Adrenal gland (tissue), 12 donors: Measurements from ENCODE around the gene HMSD. TPM values are rescaled to one million over a fixed set of nuclear protein-coding genes. Genes with fewer than 3 reads are reported as not detected.

ENCODE experiments used
- DNase-seq, 7 donors: peaks; one replicate each; pipeline ENCODE4 v3.0.0-alpha.2; 2019 to 2020
- H3K27ac ChIP-seq, 5 donors: fragments of 200-600 bp; sonication (generic) in 4 of 5; 1 replicate in 3 of 5; 2 replicates in 2 of 5; pipeline versions ENCODE4 v1.5.1 to v1.8.0; 2016 to 2020; ENCODE audit warnings: mild to moderate bottlenecking in 1 of 5
- H3K27me3 ChIP-seq: fragments of 200-600 bp; 2 replicates; pipeline ENCODE4 v1.8.0; 2021
- H3K36me3 ChIP-seq, 2 donors: fragments of 200-600 bp; replicated peaks in 1 of 2; 1 replicate in 1 of 2; 2 replicates in 1 of 2; pipeline versions ENCODE4 v1.5.1 to v1.8.0; 2018 to 2022
- H3K4me1 ChIP-seq, 2 donors: fragments of 200-600 bp; replicated peaks in 1 of 2; 1 replicate in 1 of 2; 2 replicates in 1 of 2; pipeline versions ENCODE4 v1.5.1 to v1.8.0; 2018 to 2021
- H3K4me3 ChIP-seq, 4 donors: fragments of 200-600 bp; sonication (generic) in 3 of 4; one replicate each; pipeline ENCODE4 v1.5.1; 2016 to 2018
- H3K9me3 ChIP-seq, 3 donors: fragments of 200-600 bp; sonication (generic) in 1 of 3; replicated peaks in 1 of 3; 1 replicate in 2 of 3; 2 replicates in 1 of 3; pipeline versions ENCODE4 v1.5.1 to v1.8.0; 2016 to 2021
- CTCF ChIP-seq, 6 experiments: fragments of 450-650 bp in 4 of 6; fragments of 200-600 bp in 2 of 6; sonication (generic) in 1 of 6; IDR thresholded peaks; 1 replicate in 5 of 6; 2 replicates in 1 of 6; pipeline versions ENCODE4 v1.5.1 to v1.8.0; 2016 to 2021; ENCODE audit warnings: antibody characterized with exemption in 6 of 6, mild to moderate bottlenecking in 2 of 6, moderate library complexity in 1 of 6
- POLR2A ChIP-seq, 2 donors: fragments of 450-650 bp; IDR thresholded peaks; one replicate each; pipeline ENCODE4 v1.6.1; 2017; ENCODE audit warnings: antibody characterized with exemption in 2 of 2, mild to moderate bottlenecking in 2 of 2, moderate library complexity in 1 of 2
- WGBS, 4 donors: extraction: QIAGEN DNeasy Blood & Tissue Kit in 2 of 4; methylation state at CpG; one replicate each; pipeline versions ENCODE4 v1.1.5 to v1.1.7; 2013 to 2017; 5-methylcytosine and 5-hydroxymethylcytosine counted together
- intact Hi-C, 2 donors: fragments of 100-400 bp; cut with DNase I; formaldehyde crosslinking; loops; one replicate each; pipeline versions ENCODE4 v1.14.1 to v1.15.0; 2022 to 2023
- polyA plus RNA-seq, 3 donors: library from polyadenylated mRNA; stranded (reverse); fragments of 200-250 nt in 2 of 3; fragments of 350-450 nt in 1 of 3; fragmentation: Illumina TruSeq in 1 of 3; extraction: RNeasy Lipid Tissue Mini Kit (QIAGEN cat#74804) in 1 of 3; gene quantifications; one replicate each; pipeline ENCODE4 v1.2.3, GENCODE V29; 2013 to 2014
- total RNA-seq, 9 donors: library from RNA; depleted of rRNA in 4 of 9; stranded (reverse); fragments of >200 nt in 4 of 9; fragments of 120-200 nt in 1 of 9; fragmentation: NEBNext Ultra II Directional in 1 of 9; extraction: Animal tissue kit (Norgen Biotek cat#: 25700) in 1 of 9; gene quantifications; one replicate each; pipeline versions ENCODE4 v1.1.0 to v1.2.4, GENCODE V29; 2013 to 2023
- donor health status: healthy with polysubstance abuse.
- donor health status: Bipolar disorder and iron deficiency.
- donor health status: DM: yes; HTN: yes; CAD: no.
- donor health status: DM: no; HTN: no; CAD: no.
- donor health status: DM: no; HTN: no; CAD: no.
- donor health status: DM: yes; HTN: yes; CAD: no.

Gene HMSD
- total and polyA plus RNA-seq, 12 donors, result 0.13 to 0.57 (median 0.16) TPM; not detected in 9

- intact Hi-C loops, result no loop called here
- Histone ChIP-seq H3K4me3 (no peak overlapping the region), H3K27ac (no peak overlapping the region), H3K36me3 (peaks cover 0 to 3% of the 10 kb centered on the region in 2 donors), H3K4me1 (no peaks in the 10 kb centered on the region), H3K27me3 (no peaks in the 10 kb centered on the region), H3K9me3 (no peaks in the 10 kb centered on the region)
- no peak for TF ChIP-seq CTCF (IDR thresholded peaks at IDR 0.05)
- no peak for TF ChIP-seq POLR2A (IDR thresholded peaks at IDR 0.05)
- WGBS, 4 donors, result 88 to 92% (median 90%) methylated on average over 7 of the region's 7 CpGs
- no peak for DNase-seq
Measured at GRCh38 chr18:63992751-63993150, 43.6 kb downstream of the HMSD start.

GRCh38 chr18:63994783-63995399, 45.8 kb downstream of the HMSD start:
- TF ChIP-seq POLR2A (IDR thresholded peaks at IDR 0.05) (no peak), CTCF (IDR thresholded peaks at IDR 0.05) (peak; percentile 65 to 88 (median 76))
- no peaks in the 10 kb centered on the region for H3K36me3 ChIP-seq
- 2 to 20% (median 17%) methylated on average over 5 to 6 of the region's 6 CpGs for WGBS, 4 donors
- intact Hi-C loops, result no loop called here
- peak in 6 of 7 donors; percentile 33 to 81 (median 59) for DNase-seq
- no peak overlapping the region for H3K4me3 ChIP-seq
- H3K27me3 ChIP-seq, result no peaks in the 10 kb centered on the region
- no peaks in the 10 kb centered on the region for H3K9me3 ChIP-seq
- no peak overlapping the region for H3K27ac ChIP-seq
- H3K4me1 ChIP-seq, result no peaks in the 10 kb centered on the region

- H3K27ac ChIP-seq, result no peak overlapping the region
- no peaks in the 10 kb centered on the region for H3K36me3 ChIP-seq
- no peaks in the 10 kb centered on the region for H3K4me1 ChIP-seq
- no peak for TF ChIP-seq CTCF (IDR thresholded peaks at IDR 0.05)
- no peak for TF ChIP-seq POLR2A (IDR thresholded peaks at IDR 0.05)
- no peaks in the 10 kb centered on the region for H3K27me3 ChIP-seq
- H3K4me3 ChIP-seq, result no peak overlapping the region
- intact Hi-C loops, result no loop called here
- 78 to 83% (median 79%) methylated on average over 3 to 4 of the region's 4 CpGs for WGBS, 4 donors
- DNase-seq, result no peak
- no peaks in the 10 kb centered on the region for H3K9me3 ChIP-seq
Measured at GRCh38 chr18:63997041-63997440, 47.9 kb downstream of the HMSD start.

- Histone ChIP-seq H3K27me3 (no peaks in the 10 kb centered on the region), H3K36me3 (no peaks in the 10 kb centered on the region), H3K4me1 (no peaks in the 10 kb centered on the region), H3K27ac (no peak overlapping the region), H3K9me3 (no peaks in the 10 kb centered on the region), H3K4me3 (no peak overlapping the region)
- intact Hi-C loops, result no loop called here
- WGBS, 4 donors, result 54 to 63% (median 56%) methylated on average over 2 of the region's 2 CpGs
- TF ChIP-seq POLR2A (IDR thresholded peaks at IDR 0.05) (no peak), CTCF (IDR thresholded peaks at IDR 0.05) (no peak)
- DNase-seq, result no peak
Measured at GRCh38 chr18:63997606-63998005, 48.5 kb downstream of the HMSD start.
